NCI-H1417 treated with DMSO at 0.1 percent for 48 hours (cell line): ENCODE measurements around the gene GPR176.
A peak's percentile ranks its signal among the peaks of the same experiment; 100 is the strongest.

ENCODE experiments used
- DNase-seq: peaks from one replicate; lab custom pipeline; 2025; lab: John Stamatoyannopoulos, UW

Gene GPR176, protein sequence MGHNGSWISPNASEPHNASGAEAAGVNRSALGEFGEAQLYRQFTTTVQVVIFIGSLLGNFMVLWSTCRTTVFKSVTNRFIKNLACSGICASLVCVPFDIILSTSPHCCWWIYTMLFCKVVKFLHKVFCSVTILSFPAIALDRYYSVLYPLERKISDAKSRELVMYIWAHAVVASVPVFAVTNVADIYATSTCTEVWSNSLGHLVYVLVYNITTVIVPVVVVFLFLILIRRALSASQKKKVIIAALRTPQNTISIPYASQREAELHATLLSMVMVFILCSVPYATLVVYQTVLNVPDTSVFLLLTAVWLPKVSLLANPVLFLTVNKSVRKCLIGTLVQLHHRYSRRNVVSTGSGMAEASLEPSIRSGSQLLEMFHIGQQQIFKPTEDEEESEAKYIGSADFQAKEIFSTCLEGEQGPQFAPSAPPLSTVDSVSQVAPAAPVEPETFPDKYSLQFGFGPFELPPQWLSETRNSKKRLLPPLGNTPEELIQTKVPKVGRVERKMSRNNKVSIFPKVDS

DNA sequence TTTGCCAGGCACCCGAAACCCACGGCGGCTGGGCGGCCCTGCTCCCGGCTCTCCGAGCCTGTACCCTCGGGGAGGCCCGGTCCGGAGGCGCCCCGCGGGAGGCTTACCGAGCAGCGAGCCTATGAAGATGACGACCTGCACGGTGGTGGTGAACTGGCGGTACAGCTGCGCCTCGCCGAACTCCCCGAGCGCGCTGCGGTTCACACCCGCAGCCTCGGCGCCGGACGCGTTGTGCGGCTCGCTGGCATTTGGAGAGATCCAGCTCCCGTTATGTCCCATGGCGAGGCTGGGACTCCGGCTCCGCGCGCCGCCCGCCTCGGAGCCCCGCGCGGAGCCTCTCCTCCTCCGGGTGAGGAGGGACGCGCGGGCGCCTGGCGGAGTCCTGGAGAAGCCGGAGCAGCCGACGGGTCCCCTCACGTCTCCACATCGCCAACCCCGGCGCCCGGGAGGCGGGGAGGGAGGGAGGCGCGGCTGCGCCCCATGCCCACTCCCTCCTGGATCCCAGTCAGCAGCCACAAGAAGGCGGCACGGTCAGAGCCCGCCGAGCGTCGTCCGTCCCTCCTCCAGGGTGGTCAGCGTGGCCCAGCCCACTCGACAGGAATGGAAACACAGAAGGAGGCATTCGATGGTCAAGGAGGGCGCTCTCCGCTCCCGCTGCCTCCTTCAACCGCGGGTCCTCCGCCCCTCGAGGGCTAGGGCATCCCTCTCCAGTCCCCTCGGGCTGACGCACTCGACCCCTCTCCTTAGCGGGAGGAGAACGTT lies at the start of gene GPR176:
GPR176 (minus strand) TSS at position 519 of the 762 bp plus-strand sequence; CDS start at position 279, 240 bp downstream.
- DNase-seq = no peak

DNA sequence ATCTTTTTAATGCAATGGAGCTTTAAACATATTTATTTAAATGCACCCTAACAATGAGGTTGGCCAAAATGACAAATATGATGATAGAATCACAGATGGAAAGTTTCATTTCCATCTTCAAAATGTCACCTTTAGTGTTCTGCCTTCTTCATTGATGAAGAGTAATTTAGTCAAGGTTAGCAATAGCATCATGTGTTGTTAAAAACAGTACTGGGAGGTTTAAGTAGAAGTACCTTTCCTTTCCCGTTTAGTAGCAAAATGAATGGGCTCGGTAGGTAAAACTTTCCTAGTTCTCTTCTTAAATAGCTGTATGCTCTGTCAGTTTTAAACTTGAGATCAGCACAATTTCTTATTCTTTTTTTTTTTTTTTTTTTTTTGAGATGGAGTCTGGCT lies 48.9 kb upstream of the GPR176 start:
- no peak for DNase-seq

DNA sequence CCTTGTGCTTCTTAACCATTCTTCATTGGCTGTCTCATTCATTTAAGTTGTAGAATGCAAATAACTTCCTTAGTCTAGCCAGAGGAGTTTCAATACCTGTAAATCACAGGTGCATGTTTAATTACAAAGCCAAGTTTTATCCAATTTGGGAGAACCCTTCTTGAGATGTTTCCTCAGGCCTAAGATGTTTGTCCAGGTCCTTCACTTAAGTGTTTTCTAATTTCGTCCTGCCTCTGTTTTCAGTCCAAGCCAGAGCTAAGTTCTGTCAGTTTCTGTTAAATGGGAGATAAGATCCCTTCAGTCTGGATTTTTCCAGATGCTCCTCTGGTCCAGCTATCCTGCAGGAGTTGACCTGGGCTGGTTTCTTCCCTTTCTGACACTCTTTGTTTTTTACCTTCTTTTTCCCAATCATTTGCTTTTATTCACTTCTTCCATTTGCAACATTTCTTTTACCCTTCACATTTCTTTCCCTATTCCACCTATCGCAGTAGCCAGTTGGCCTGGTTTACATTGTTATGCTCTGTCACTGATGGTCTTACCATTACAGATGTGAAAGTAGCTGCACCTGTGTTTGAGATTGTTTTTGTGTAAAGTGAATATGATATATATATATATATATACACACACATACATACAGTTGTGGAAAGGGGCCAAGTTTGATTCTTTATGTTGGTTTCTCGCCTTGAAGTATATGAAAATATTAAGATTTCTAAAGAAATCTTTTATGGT lies 48.4 kb upstream of the GPR176 start:
- no peak for DNase-seq

DNA sequence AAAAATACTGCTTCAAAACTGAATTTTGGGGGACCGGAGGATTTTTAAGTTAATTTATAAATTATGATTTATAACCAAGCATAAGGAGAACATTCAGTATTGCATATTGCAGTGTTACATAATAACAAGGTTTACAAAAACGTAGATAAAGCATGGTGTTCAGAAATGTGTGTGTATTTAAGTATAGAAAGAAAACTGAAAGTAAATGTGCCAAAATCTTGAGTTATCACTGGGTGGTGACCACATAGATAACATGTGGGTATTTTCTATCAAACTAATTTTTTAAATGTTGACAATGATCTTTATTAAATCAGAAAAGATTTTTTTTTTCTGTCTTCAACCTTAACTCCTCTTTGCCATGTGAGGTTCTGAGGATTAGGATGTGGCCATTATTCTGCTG lies 46.5 kb upstream of the GPR176 start:
- DNase-seq = no peak

DNA sequence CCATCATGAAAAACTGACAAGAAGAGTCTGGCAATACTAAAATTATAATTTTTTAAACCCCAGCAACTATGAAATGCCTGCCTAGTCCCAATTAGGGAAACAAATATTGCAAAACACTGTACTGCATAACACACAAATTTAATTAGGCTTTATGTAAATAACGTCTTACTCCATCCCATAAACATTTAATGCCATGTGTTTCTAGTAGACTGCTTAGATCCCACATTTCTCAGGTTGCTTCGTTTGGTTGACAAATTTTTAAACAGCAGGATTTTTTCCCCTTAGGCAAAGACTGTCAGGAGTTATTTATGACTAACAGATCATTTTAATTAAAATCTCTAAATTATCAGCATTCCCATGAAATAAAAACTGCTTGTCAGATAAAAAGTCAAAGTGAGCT lies 43.7 kb upstream of the GPR176 start:
- no peak for DNase-seq

DNA sequence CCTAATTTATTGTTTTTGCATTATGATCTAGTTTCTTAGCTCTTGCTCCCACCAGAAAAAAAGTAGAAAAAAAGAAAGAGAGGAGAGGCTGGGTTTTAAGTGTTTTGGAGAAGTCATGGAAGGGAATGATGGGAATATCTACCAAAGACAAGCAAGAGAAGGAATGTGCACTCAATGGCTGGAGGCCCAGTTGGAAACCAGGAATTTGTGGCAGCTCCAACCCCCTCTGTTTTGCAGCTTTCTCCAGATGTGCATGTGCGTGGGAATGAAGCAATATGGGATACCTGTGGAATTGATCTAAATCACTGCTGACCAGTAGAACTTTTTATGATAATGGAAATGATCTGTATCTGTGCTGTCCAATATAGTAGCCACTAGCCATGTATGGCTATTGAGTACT lies 41.0 kb upstream of the GPR176 start:
- no peak for DNase-seq

DNA sequence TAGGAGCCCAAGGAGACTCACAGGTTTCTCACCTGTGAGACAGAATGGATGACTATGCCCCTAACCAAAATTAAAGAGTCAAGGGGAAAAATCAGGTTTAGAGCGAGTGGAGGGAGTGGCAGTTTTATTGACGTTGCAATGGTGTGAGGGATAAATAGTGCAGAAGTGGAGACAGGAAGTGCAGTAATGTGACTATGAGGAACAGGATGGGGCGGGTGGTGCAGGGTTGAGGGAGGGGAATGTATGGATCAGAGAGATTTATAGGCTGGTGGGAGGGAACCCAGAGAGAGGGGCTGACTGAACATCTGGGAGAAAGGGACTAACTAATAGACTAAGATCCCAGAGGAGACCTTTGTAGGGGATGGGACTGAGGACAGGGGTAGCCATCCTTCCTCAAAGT lies 40.3 kb upstream of the GPR176 start:
- DNase-seq = no peak

DNA sequence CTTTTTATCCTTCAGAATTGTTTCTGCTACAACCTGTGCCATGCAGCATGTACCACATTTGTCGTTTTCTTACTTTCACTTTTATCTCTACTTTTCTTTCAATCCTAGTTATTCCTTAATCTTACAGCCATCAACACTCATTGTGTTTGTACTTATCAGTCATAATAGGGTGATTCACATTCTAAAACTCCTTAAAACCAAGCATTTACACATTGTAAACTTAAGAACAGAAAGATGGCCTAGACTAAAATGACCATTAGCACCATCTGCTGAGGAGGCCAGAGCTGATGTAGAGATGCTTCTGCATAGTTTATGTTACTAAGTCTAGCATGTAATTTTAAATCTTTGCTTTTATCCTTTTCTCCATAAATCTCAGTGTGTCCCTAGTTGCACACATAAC lies 39.3 kb upstream of the GPR176 start:
- no peak for DNase-seq

DNA sequence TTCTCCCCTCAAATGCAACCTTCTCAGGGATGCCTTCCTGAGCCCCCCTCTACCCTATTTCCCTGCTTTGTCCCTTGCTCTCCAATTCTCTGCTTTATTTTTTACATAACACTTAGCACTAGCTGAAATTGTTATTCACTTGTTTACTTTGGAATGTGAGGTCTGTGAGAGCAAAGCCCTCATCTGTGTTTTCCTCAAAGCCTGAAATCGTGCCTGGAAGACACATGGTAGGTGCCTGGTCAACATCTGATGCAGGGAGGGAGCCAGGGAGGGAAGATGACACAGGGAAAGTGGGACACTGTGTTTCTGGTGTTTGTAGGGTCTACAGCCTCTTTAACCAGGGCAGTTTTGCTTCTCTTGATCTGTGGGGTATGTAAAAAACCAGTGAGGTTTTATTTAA lies 37.4 kb upstream of the GPR176 start:
- DNase-seq = no peak

DNA sequence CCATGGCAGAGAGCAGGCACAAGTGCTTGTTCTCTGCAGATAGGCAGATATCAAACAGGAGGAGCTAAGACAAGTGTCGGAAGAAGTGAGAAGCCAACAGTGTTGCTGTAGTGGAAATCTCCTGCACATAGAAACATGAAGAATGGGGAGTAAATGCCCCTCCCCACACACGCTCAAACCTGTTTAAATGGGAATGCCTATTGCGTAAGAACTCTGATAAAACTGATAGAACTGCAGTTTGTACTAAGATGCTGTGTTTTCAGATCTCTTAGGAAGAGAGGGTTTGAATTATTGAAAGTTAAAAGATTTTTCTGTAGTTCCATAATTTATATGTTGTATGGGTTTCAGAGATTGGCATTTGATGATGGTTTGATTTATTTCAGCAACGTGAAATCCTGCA lies 33.5 kb upstream of the GPR176 start:
- DNase-seq = no peak

DNA sequence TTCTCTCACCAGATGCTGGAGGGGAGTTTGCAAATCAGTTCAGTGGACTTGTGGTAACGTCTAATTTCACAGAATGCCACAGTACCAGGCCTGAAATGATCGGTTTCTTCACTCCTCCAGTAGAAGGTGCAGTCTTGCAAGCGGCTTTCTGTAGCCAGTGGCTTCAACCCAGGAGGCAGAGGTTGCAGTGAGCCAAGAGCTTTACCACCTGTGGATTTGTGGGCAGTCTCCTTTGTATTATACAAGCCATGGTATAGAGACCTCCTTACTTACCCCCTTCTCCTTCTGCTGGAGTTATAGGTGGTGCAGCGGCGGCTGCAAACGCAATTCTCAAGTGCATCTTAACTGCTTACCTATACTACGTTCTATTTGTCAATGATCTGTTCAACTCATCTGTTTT lies 31.5 kb upstream of the GPR176 start:
- no peak for DNase-seq

DNA sequence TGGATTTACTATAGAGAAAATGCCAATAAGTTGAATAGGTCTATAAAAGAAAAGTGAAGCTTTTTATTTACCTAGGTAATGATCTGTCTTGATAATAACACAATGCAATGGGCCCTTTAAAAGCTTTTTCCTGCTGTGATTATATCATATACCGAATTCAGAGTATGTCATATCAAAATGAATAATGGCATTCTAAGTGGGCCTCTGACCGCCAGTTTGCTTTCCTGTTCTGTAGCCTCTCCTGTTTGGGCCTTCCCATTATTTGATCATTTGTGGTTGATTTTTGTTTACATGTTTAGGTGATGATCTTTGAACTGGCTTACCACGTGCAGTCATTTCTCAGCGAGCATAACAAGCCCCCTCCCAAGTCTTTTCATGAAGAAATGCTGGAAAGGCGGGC lies 28.8 kb upstream of the GPR176 start:
- peak; percentile 78 for DNase-seq

DNA sequence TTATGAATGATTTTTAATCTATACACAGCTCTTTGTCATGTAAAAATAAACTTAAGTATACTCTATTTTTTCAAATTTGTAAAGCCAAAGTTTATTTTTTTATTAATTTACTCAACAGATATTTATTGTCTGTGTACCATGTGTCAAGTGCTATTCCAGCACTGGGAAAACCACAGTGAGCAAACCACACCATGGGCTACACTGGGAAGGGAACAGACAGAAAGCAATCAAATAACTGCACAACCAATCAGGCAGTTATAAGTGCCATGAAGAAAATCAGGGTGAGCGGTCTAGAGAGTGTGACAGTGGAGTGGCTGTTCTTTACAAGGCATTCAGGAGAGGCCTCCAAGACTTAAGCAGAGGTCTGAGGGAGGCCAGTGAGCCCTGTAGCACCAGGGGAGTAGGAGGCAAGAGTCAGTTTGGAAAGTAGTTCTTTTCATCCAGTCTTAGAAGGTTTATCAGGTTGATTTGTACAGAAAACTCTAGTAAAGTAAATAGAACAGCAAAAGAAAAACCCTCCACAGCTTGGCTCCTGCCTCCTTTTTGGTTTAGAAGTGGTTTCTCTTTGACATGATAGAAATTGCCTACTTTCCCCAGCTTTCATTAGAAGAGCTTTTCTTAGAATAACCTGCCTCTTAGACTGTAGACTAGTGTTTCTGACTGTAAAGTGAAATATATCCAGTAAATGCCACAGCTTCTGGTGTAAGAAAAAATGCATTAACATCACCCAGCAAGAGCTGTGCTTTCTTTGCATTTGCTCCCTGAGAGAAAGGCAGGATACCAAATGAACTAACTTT lies 27.5 kb upstream of the GPR176 start:
- DNase-seq = no peak

DNA sequence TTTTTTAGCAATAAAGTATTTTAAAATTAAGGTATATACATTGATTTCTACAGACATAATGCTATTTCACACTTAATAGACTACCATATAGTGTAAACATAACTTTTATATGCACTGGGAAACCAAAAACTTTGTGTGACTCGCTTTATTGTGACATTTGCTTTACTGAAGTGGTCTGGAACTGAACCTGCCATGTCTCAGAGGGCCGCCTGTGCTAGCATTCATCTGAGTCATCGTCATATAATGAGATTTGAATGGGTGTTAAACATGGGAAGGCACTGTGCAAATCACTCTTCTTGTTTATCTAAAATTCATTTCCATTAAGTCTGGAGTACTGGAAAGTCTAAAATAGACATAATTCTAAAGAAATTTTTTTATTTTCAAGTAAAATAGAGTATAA lies 26.8 kb upstream of the GPR176 start:
- no peak for DNase-seq

DNA sequence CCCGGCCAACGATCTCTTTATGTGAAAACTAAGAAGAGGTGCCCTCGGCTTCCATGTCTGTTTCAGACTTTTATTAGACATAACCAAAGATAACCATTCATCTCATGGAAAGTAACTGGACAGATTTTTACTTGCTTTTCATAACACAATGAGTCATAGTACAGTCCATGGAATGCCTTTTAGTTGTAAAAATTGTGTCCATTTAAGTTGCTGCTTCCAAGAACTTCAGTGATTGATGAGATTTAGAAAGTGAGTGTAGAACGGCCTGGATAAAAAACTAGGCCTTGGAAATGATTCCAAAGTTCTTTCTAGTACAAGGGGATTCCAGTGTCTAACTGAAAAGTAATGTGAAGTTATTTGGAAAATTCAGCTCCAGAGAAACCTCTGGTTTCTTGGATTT lies 24.7 kb upstream of the GPR176 start:
- DNase-seq = no peak

DNA sequence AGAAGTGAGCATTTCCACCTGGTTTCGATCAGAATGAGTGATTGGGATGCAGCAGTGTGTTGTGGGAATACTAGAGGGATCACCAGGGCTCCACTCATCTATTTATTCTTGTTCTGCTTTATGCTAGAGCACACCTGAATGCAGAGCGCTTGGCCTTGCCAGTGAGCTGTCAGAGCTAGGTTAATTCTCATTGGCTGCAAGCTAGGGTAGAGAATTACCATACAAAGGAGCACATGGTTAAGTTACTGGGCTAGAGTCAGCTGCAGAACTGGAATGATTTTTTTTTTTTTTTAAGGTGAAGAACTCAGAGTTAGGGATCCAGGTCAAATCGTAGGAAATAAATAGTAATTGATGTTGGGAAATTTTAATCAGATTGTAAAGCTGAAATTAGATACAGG lies 22.7 kb upstream of the GPR176 start:
- DNase-seq = no peak

DNA sequence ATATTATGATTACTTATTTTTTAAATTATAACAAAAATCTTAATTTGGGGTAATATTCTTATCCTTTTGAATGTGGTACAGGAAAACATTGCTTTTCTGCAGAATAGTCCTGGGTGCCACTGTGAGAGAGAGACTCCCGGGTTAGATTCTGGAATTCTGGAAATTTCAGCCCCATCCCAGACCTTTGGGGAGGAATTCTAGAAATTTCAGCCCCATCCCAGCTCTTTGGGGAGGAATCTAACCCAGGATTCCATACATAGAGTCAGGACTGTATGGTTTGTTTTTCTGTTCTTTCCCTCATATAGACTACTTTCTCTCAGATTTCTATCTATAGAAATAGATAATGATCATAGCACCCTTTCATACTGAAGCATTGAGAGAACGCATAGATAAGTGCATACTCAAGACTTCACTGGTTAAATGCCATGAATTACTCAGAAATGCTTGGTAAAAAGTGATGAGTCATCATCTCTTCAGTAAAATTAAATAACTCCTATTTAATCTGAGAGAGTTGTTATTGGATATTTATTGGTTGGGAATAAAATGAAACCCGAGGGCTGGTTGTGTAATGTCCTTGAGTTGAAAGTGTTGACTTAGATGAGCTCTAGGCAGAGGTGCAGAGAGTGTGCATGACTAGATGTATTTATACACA lies 22.2 kb upstream of the GPR176 start:
- DNase-seq = no peak

DNA sequence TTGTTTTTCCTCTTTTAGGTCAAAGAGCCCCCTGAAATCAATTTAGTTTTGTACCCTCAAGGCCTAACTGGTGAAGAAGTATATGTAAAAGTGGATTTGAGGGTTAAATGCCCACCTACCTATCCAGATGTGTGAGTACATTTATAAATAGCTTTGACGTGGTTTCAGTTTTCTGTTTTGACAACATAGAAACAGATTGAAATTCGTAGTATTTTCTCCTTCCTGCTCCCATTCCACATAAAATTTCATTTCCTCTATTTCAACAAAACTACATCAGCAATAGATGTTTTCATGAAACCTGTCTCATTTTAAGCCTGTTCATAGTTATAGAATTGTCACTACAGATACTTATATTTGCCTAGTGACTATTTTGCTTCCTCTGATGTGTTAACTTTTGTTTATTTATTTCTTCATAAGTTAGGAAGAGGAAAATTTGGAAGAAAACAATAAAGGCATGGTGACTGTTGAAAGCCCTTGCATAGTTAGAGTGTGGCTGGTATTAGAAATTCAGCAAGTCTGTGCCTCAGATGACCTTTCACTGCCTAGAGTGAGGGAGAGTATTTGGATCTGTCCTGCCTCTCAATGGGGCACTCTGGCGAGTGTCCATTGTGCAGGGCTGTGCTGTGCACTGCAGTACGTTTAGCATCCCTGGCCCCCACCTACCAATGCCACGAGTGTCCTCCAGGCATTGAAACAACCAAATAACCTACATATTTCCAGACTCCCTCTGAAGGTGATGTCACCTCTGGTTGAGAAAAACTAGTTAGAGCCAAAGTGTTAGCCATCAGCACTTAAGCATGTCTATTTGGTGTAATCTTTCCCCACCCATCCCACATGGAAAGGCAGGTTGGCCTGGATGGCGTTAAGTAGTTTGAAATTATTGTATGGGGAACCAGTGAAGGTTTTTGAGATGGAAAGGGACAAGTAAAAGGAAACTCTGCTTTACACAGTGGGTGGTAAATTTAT lies 19.7 kb upstream of the GPR176 start:
- DNase-seq = no peak

DNA sequence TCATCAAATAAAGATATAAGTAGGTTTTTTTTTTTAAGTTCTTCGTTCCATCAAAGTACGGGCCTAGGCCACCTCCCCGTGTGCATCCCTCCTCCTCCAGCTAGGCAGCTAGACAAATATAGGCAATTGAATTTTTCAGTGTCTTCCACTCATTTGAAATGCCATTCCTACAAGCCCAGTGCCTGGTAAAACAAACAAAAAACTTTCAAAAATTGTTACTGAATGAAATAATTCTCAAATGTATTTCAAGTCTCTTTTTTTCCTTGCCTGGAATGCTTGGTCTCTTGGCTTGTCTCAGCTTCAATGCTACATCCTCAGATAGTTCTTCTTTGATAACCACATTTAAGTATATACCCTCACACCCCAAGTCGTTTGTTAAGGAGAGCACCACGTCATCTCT lies 17.6 kb upstream of the GPR176 start:
- no peak for DNase-seq

DNA sequence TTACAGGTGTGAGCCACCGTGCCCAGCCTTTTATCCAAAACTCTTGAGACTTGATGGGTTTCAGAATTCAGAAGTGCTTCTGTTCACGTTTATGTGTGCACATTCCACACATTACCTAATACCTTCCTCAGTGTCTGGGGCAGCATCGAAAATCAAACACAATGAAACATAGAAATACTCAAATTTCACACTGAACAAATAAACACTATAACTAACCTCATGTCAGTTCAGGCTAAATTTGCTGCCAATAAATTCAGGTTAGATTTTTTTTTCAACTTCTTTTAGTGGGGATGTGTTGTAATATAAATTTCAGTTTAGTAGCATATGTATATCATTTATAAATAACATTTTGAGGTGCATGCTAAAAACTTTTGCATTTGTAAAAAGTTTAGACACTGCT lies 16.6 kb upstream of the GPR176 start:
- DNase-seq = no peak
